GM12878 (cell line): ENCODE measurements around the gene CKS1B. TPM values are rescaled to one million over a fixed set of nuclear protein-coding genes. Genes with fewer than 3 reads are reported as not detected.

Experiments used
- ATAC-seq: fragments of 200-7000 bp; cut with Tn5 transposase; 3 replicates; pipeline ENCODE4 v1.9.1; 2020; ENCODE audit warnings: mild to moderate bottlenecking, moderate library complexity
- BruUV-seq: library from RNA; stranded (reverse); fragments of 400-500 nt; replicated peaks from 2 replicates; lab custom pipeline; 2021; lab: Mats Ljungman, UMichigan
- CTCF ChIA-PET: fragments of 300-600 bp; sonication (Branson Sonifier 250); formaldehyde crosslinking; extraction: SDS; loops from one replicate; lab custom pipeline; 2021; ENCODE audit warnings: inconsistent platforms; lab: Yijun Ruan, JAX
- POLR2A ChIA-PET: fragments of 350-600 bp; formaldehyde crosslinking; extraction: SDS; loops from one replicate; lab custom pipeline; 2021; ENCODE audit warnings: inconsistent platforms; lab: Charles Lee
- RAD21 ChIA-PET: fragments of 300-600 bp; sonication (Branson Sonifier 250); formaldehyde crosslinking; loops from one replicate; lab custom pipeline; 2023; ENCODE audit warnings: antibody characterized with exemption; ENCODE audit not compliant: unreplicated experiment; lab: Charles Lee
- SMC1A ChIA-PET: fragments of 300-600 bp; sonication (Branson Sonifier 250); formaldehyde crosslinking; loops from one replicate; lab custom pipeline; 2023; ENCODE audit not compliant: unreplicated experiment, uncharacterized antibody; lab: Charles Lee
- DNase-seq: peaks from one replicate; pipeline ENCODE4 v3.0.0-alpha.2; 2011; ENCODE audit warnings: low read depth, low spot score
- FAIRE-seq: peaks from 3 replicates; lab custom pipeline; 2011; peaks lifted over from hg19 to GRCh38; lab: Jason Lieb, UNC
- H2AFZ ChIP-seq: 2 replicates; pipeline ENCODE4 v1.6.0; 2011; ENCODE audit warnings: low read depth, low read length, control low read depth; ENCODE audit not compliant: control insufficient read depth
- H3K27ac ChIP-seq: 2 replicates; pipeline ENCODE4 v1.5.1; 2011; ENCODE audit warnings: control low read depth; ENCODE audit not compliant: control insufficient read depth, insufficient read depth
- H3K27me3 ChIP-seq, 2 experiments: replicated peaks in 1 of 2; 2 replicates each; pipeline versions ENCODE4 v1.6.0 to v1.6.1; 2011; ENCODE audit warnings: low read length in 1 of 2; ENCODE audit not compliant: control insufficient read depth in 2 of 2, insufficient read depth in 2 of 2
- H3K36me3 ChIP-seq, 2 experiments: 2 replicates each; pipeline ENCODE4 v1.5.1; 2011; ENCODE audit warnings: low read length in 1 of 2; ENCODE audit not compliant: control insufficient read depth in 2 of 2, insufficient read depth in 2 of 2
- H3K4me1 ChIP-seq: 2 replicates; pipeline ENCODE4 v1.6.1; 2011; ENCODE audit warnings: mild to moderate bottlenecking, low read length, moderate library complexity, mixed read lengths; ENCODE audit not compliant: control insufficient read depth, insufficient read depth
- H3K4me2 ChIP-seq: 2 replicates; pipeline ENCODE4 v1.6.0; 2011; ENCODE audit warnings: control low read depth; ENCODE audit not compliant: control insufficient read depth, insufficient read depth
- H3K4me3 ChIP-seq: fragments of 200-600 bp; sonication (generic); 2 replicates; pipeline ENCODE4 v1.5.1; 2016
- H3K79me2 ChIP-seq: 2 replicates; pipeline ENCODE4 v1.6.0; 2011; ENCODE audit warnings: low read length; ENCODE audit not compliant: control insufficient read depth, insufficient read depth
- H3K9ac ChIP-seq: 2 replicates; pipeline ENCODE4 v1.8.0; 2011; ENCODE audit warnings: low read length, control low read depth, mixed read lengths; ENCODE audit not compliant: control insufficient read depth, insufficient read depth
- H3K9me3 ChIP-seq: replicated peaks from 3 replicates; pipeline ENCODE4 v1.5.1; 2011; ENCODE audit warnings: mild to moderate bottlenecking, low read length; ENCODE audit not compliant: control insufficient read depth, insufficient read depth
- H4K20me1 ChIP-seq: 2 replicates; pipeline ENCODE4 v1.6.0; 2011; ENCODE audit not compliant: control insufficient read depth, insufficient read depth
- EED ChIP-seq: sonication (generic); IDR thresholded peaks from 2 replicates; pipeline ENCODE4 v1.6.1; 2016; ENCODE audit warnings: antibody characterized with exemption, low read depth
- FOXM1 ChIP-seq: IDR thresholded peaks from 2 replicates; pipeline ENCODE4 v1.6.1; 2012; ENCODE audit warnings: low read depth, mild to moderate bottlenecking, inconsistent platforms, low read length, moderate library complexity
- IKZF1 ChIP-seq: fragments of 450-650 bp; conservative IDR thresholded peaks from 2 replicates; pipeline ENCODE4 v1.6.1; 2017; ENCODE audit warnings: antibody characterized with exemption, mild to moderate bottlenecking
- KLF5 ChIP-seq: fragments of 450-650 bp; IDR thresholded peaks from 2 replicates; pipeline ENCODE4 v1.6.1; 2014; ENCODE audit warnings: mild to moderate bottlenecking; ENCODE audit not compliant: partially characterized antibody
- NBN ChIP-seq: fragments of 450-650 bp; IDR thresholded peaks from 2 replicates; pipeline ENCODE4 v1.6.1; 2016
- NRF1 ChIP-seq: conservative IDR thresholded peaks from 2 replicates; pipeline ENCODE4 v1.6.1; 2011; ENCODE audit warnings: mild to moderate bottlenecking, low read depth, low read length, improper control_type of control experiment
- SIX5 ChIP-seq: IDR thresholded peaks from 2 replicates; pipeline ENCODE4 v1.6.1; 2011; ENCODE audit warnings: mild to moderate bottlenecking, low read depth, low read length, moderate library complexity; ENCODE audit not compliant: severe bottlenecking
- SMAD1 ChIP-seq: fragments of 450-650 bp; IDR thresholded peaks from 2 replicates; pipeline ENCODE4 v1.6.1; 2018; ENCODE audit warnings: mild to moderate bottlenecking, low read depth; ENCODE audit not compliant: partially characterized antibody
- TCF12 ChIP-seq: IDR thresholded peaks from 2 replicates; pipeline ENCODE4 v1.6.1; 2011; ENCODE audit warnings: low read depth, mild to moderate bottlenecking, low read length
- TCF3 ChIP-seq: IDR thresholded peaks from 2 replicates; pipeline ENCODE4 v1.6.1; 2012; ENCODE audit warnings: low read depth, mild to moderate bottlenecking, low read length, borderline replicate concordance; ENCODE audit not compliant: insufficient read depth
- WGBS: methylation state at CpG from one replicate; pipeline ENCODE4 v1.1.6; 2016; ENCODE audit warnings: low lambda C conversion rate; ENCODE audit not compliant: insufficient replicate concordance, insufficient coverage; ENCODE audit errors: missing lambda C conversion rate; 5-methylcytosine and 5-hydroxymethylcytosine counted together
- in situ Hi-C: fragments of 300-500 bp; cut with MboI; formaldehyde crosslinking; loops from 9 replicates; pipeline ENCODE4 v1.14.3; 2018; ENCODE audit warnings: mixed read lengths
- intact Hi-C: fragments of 100-400 bp; cut with micrococcal nuclease; formaldehyde crosslinking; loops from one replicate; pipeline ENCODE4 v1.14.2; 2022; ENCODE audit not compliant: unreplicated experiment
- polyA plus RNA-seq, 11 experiments: library from polyadenylated mRNA; depleted of rRNA in 4 of 11; unstranded in 6 of 11; stranded (reverse) in 5 of 11; fragments of >200 nt; fragmentation: Nextera tagmentation in 4 of 11; fragmentation: Illumina TruSeq in 1 of 11; extraction: Ambion mirVana in 4 of 11; extraction: Trizol in 1 of 11; gene quantifications; 1 replicate in 1 of 11; 2 replicates in 10 of 11; pipeline versions ENCODE4 v1.2.1 to v1.2.3, GENCODE V29; 2011 to 2016; ENCODE audit warnings: inconsistent platforms in 2 of 11, missing spikeins in 2 of 11, low read depth in 1 of 11
- total RNA-seq, 4 experiments: library from RNA; depleted of rRNA in 3 of 4; stranded (reverse); fragments of >200 nt in 3 of 4; fragmentation: Illumina TruSeq in 1 of 4; extraction: Trizol in 1 of 4; gene quantifications; 2 replicates each; pipeline versions ENCODE4 v1.2.1 to v1.2.3, GENCODE V29; 2013 to 2021
- TF ChIP-seq, protein P1 (sequence below): fragments of 150-350 bp; IDR thresholded peaks from 2 replicates; pipeline ENCODE4 v1.6.1; 2014; ENCODE audit warnings: mild to moderate bottlenecking, low read depth, low read length
- TF ChIP-seq, protein P2 (sequence below): IDR thresholded peaks from 2 replicates; pipeline ENCODE4 v1.6.1; 2011; ENCODE audit warnings: mild to moderate bottlenecking, low read depth, low read length, moderate library complexity; ENCODE audit not compliant: insufficient replicate concordance
- TF ChIP-seq, protein P3 (sequence below): IDR thresholded peaks from 2 replicates; pipeline ENCODE4 v1.6.1; 2012; ENCODE audit warnings: improper control_type of control experiment, low read depth, low read length; ENCODE audit not compliant: insufficient replicate concordance

The CKS1B gene
- total and polyA plus RNA-seq, 10 of the 15 experiments (the other 5 are each of a cell fraction or from before 2014, with no cell fraction given): 125 to 608 (median 364) TPM

DNA sequence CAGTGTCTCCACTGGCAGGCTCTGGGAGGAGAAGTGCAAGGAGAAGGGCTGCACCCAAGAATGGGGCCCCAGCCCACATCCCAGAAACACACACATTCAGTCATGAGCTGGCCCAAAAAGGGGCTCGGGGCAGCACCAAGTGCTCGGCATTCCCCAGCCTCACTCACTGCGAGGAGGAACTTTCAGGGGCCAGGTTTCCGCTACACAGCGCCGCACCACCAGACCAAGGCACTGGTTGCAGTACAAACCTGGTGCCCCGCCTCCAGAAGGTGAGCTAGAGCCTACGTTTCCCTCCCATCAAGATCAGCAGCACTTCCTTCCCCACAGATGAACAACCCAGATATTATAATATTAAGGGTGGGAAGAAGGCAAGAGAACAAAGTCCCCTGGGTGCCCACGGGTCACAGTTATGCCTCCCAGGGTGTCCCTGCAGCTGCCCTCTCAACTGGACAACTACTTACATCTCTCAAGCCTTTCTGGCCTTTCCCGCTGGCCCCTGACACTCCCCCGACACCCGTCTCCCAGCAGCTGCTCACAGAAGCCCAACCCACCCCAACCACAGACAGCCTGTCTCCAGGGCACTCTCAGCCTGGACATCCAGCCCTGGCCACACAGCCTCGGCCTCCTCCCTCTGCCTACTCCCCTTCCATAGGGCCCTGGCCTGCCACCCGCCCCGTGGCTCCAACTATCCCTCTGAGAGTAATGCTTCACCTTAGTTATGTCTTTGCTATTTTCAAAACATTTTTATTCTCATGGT, 22.4 kb upstream of the CKS1B start:
- SMC1A ChIA-PET: interaction anchor here (0.8 to 2.2 kb wide), 7 partner anchors 9 to 282 kb away, joined by 3 to 7 read pairs (median 3); no protein-coding TSS in a partner anchor
- DNase-seq: no peak
- H3K36me3 ChIP-seq: peaks cover 0 to 4% of the 10 kb centered on the region in 2 experiments; a peak in 2 of 4 replicates
- TF ChIP-seq EED (no peak), SMAD1 (no peak), NBN (0 out of 2 replicates have a peak, but pooled peaks have one; percentile 25), TCF12 (0 out of 2 replicates have a peak, but pooled peaks have one; percentile 1), TCF3 (no peak), SIX5 (no peak), FOXM1 (no peak), KLF5 (no peak), IKZF1 (0 out of 2 replicates have a peak, but pooled peaks have one; percentile 27), NRF1 (no peak)
- TF ChIP-seq, protein P1, sequence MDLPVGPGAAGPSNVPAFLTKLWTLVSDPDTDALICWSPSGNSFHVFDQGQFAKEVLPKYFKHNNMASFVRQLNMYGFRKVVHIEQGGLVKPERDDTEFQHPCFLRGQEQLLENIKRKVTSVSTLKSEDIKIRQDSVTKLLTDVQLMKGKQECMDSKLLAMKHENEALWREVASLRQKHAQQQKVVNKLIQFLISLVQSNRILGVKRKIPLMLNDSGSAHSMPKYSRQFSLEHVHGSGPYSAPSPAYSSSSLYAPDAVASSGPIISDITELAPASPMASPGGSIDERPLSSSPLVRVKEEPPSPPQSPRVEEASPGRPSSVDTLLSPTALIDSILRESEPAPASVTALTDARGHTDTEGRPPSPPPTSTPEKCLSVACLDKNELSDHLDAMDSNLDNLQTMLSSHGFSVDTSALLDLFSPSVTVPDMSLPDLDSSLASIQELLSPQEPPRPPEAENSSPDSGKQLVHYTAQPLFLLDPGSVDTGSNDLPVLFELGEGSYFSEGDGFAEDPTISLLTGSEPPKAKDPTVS: no peak
- TF ChIP-seq, protein P2, sequence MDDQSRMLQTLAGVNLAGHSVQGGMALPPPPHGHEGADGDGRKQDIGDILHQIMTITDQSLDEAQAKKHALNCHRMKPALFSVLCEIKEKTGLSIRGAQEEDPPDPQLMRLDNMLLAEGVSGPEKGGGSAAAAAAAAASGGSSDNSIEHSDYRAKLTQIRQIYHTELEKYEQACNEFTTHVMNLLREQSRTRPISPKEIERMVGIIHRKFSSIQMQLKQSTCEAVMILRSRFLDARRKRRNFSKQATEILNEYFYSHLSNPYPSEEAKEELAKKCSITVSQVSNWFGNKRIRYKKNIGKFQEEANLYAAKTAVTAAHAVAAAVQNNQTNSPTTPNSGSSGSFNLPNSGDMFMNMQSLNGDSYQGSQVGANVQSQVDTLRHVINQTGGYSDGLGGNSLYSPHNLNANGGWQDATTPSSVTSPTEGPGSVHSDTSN: no peak
- TF ChIP-seq, protein P3, sequence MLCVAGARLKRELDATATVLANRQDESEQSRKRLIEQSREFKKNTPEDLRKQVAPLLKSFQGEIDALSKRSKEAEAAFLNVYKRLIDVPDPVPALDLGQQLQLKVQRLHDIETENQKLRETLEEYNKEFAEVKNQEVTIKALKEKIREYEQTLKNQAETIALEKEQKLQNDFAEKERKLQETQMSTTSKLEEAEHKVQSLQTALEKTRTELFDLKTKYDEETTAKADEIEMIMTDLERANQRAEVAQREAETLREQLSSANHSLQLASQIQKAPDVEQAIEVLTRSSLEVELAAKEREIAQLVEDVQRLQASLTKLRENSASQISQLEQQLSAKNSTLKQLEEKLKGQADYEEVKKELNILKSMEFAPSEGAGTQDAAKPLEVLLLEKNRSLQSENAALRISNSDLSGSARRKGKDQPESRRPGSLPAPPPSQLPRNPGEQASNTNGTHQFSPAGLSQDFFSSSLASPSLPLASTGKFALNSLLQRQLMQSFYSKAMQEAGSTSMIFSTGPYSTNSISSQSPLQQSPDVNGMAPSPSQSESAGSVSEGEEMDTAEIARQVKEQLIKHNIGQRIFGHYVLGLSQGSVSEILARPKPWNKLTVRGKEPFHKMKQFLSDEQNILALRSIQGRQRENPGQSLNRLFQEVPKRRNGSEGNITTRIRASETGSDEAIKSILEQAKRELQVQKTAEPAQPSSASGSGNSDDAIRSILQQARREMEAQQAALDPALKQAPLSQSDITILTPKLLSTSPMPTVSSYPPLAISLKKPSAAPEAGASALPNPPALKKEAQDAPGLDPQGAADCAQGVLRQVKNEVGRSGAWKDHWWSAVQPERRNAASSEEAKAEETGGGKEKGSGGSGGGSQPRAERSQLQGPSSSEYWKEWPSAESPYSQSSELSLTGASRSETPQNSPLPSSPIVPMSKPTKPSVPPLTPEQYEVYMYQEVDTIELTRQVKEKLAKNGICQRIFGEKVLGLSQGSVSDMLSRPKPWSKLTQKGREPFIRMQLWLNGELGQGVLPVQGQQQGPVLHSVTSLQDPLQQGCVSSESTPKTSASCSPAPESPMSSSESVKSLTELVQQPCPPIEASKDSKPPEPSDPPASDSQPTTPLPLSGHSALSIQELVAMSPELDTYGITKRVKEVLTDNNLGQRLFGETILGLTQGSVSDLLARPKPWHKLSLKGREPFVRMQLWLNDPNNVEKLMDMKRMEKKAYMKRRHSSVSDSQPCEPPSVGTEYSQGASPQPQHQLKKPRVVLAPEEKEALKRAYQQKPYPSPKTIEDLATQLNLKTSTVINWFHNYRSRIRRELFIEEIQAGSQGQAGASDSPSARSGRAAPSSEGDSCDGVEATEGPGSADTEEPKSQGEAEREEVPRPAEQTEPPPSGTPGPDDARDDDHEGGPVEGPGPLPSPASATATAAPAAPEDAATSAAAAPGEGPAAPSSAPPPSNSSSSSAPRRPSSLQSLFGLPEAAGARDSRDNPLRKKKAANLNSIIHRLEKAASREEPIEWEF: no peak

More for the DNA sequence above, 22.4 kb upstream of the CKS1B start:
- peaks cover 5% of the 10 kb centered on the region for H3K79me2 ChIP-seq
- intact Hi-C loops: no loop called here
- peak overlapping the region; percentile 64 for H3K4me2 ChIP-seq
- peaks cover 42% of the 10 kb centered on the region for H3K4me1 ChIP-seq
- FAIRE-seq (no peak), ATAC-seq (peak; percentile 42)
- WGBS: 36% methylated on average over 15 of the region's 15 CpGs
- in situ Hi-C loops: no loop called here
- H3K4me3 ChIP-seq: peak overlapping the region; percentile 66
- RAD21 ChIA-PET: interaction anchor here (0.6 to 1.2 kb wide), 9 partner anchors 14 to 344 kb away, joined by 3 to 6 read pairs (median 3); partner anchors contain the start of genes ADAM15 and PMVK
- peak overlapping the region; percentile 50 for H3K27ac ChIP-seq
- BruUV-seq: no TSS peak
- peak overlapping the region; percentile 36 for H3K9ac ChIP-seq
- no peaks in the 10 kb centered on the region for H3K27me3 ChIP-seq
- CTCF ChIA-PET: interaction anchor here (0.7 to 2.8 kb wide), 14 partner anchors 8 to 393 kb away, joined by 3 to 13 read pairs (median 4); partner anchors contain the start of genes CKS1B, PYGO2 and SHC1
- H2AFZ ChIP-seq: no peak overlapping the region
- no peaks in the 10 kb centered on the region for H4K20me1 ChIP-seq
- H3K9me3 ChIP-seq: no peaks in the 10 kb centered on the region
- POLR2A ChIA-PET: interaction anchor here (0.6 to 12.3 kb wide), 10 partner anchors 9 to 133 kb away, joined by 3 to 140 read pairs (median 5); partner anchors contain the start of genes CKS1B, FLAD1, PYGO2 and SHC1
